Daoy (cell line): ENCODE results near the gene ANKRD13B. TPM values are rescaled to one million over a fixed set of nuclear protein-coding genes. Genes with fewer than 3 reads are reported as not detected.

Experiments
- DNase-seq: peaks from one replicate; pipeline ENCODE4 v3.0.0-alpha.2; 2015; ENCODE audit warnings: low read depth
- total RNA-seq: library from RNA; depleted of rRNA; stranded (reverse); fragments of >200 nt; shearing (Covaris generic); gene quantifications from 2 replicates; pipeline ENCODE4 v1.2.3, GENCODE V29; 2014

Gene ANKRD13B
- total RNA-seq, 1 experiment from 2014 or later = 15.8 TPM

DNA sequence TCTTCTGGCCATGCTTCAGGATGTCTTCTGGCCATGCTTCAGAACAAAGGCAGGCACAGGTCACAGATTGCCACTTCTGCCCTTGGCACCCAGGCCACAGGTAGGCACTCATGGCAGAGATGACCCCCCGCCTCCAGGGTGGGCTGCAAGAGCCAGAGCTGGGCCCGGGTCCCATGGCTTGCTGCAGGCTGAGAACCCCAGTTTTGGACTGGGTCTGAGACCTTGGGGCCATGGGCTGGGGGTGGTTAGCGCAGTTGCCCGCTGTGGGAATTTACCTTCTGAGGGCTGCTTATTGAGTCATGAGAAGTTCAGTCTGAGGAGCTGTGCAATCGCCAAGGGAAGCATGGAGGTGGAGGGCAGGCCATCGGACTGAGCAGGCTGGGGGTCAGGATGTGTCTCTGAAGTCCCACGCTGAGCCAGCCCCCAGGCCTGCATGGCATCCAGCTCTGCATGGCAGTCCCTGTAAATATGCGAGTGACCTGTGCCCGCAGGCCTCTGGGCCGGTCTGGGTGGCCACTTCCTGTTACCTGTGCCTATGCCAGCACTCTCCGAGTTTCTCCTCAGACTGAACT is 1.7 kb downstream of the ANKRD13B start:
- DNase-seq = no peak

GRCh38 chr17:29595107-29595942 is 2.4 kb downstream of the ANKRD13B start:
- DNase-seq = no peak

DNA sequence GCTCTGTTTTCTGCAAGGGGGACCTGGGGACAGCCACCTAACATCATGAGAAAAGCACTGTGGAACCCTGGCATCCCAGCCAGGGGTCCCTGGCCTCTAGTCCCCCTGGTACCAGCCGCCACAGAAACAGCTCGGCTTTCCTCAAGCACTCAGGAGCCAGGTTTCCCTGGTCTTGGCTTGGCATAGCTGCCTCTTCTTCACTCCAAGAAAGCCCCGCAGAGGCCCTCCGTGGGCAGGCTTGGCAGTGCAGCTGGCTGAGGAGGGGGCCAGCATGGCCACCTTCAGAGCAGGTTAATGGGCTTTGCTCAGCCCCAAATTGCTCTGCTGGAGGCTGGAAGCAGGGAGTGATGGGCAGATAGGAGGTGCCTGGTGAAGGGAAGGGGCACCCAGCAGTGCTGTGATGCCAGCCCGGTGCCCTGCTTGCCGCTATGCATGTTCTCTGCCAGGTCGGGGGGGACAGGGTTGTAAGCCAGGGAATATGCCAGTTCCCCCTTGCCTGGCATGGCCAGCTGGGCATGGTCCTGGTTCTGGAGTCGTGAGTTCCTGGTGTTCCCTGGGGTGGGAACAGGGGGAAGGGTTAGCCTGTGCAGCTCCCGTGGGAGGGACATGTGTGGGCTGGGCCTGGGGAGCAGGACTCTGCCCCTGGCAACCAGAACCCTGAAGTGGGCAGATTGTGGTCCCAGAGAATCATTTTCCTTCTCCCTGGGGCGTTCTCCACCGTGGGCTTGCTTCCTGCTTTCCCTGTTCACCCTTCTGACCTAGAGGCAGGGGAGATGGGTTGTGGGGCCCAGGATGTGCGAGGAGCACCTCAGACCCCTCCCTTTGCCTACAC is 3.2 kb downstream of the ANKRD13B start:
- no peak for DNase-seq

GRCh38 chr17:29596811-29597210 is 3.9 kb downstream of the ANKRD13B start:
- DNase-seq = no peak

- no peak for DNase-seq
These were observed 4.6 kb downstream of the ANKRD13B start for GRCh38 chr17:29597361-29598172.

DNA sequence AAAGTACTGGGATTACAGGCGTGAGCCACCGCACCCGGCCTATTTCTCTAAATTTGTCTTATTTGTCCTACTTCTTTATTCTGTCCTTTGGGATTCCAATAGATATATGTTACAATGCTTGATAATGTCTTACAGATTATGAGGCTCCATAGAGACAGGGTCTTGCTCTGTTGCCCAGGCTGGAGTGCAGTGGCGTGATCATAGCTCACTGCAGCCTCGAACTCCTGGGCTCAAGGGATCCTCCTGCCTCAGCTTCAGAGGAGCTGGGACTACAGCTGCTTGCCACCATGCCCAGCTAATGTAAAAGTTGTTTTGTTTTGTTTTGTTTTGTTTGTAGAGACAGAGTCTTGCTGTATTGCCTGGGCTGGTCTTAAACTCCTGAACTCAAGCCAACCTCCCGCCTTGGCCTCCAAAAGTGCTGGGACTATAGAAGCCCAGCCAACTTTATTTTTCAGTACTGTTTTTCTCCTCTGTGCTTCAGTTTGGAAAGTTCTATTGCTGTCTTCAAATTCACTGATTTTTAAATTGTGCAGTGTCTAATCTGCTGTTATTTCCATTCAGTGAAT is 10.3 kb downstream of the ANKRD13B start:
- DNase-seq = no peak

- no peak for DNase-seq
These were observed 14.7 kb downstream of the ANKRD13B start for GRCh38 chr17:29607557-29608195.

DNA sequence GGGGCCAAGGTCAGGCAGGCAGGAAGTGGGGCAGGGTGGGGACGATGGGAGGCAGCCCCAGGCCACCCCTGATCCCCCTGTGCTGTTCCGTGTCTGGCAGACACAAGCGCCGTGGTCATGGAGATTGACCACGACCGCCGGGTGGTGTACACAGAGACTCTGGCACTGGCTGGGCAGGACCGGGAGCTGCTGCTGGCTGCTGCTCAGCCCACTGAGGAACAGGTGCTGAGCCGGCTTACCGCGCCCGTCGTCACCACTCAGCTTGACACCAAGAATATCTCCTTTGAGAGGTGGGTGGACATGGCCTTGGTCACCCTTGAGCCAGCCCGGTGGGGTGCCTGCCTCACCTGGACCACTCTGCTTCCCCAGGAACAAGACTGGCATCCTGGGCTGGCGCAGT is 16.1 kb downstream of the ANKRD13B start:
- no peak for DNase-seq

- no peak for DNase-seq
These were observed 17.5 kb downstream of the ANKRD13B start for GRCh38 chr17:29610395-29610794.

DNA sequence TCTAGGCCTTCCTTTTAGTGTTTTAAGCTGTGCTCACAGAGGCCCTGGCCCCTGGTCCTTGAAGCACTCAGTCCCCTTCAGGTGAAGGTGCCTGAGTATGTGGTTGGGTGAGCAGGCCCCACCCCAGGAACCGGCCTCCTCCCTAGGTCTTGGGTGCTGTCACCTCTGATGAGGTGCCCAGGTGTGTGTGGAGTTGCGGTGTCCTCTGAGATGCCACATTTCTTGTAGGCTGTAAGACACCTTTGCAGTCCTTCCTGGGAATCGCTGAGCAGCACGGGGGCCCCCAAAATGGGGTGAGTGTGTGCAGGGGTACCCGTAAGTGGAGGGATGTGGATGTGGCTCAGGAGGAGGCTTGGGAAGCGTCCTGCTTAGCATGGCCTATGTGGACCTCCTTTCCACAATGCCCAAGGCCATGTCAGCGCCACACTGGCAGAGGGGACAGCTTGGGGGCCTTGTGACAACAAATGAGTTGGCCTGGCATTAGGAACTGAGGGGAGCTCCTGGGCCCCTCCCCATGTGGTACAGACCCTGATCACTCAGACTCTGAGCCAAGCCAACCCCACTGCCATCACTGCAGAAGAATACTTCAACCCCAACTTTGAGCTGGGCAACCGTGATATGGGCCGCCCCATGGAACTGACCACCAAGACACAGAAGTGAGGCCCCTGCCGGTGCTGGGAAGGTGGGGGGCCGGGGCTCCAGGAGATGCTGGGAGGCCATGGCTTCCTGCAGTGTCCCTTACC is 18.6 kb downstream of the ANKRD13B start:
- no peak for DNase-seq

GRCh38 chr17:29612094-29612403 is 19.1 kb downstream of the ANKRD13B start:
- DNase-seq = no peak

- DNase-seq = no peak
These were observed 19.7 kb downstream of the ANKRD13B start for GRCh38 chr17:29612404-29613280.

GRCh38 chr17:29613352-29613837 is 20.5 kb downstream of the ANKRD13B start:
- DNase-seq = peak; percentile 46

- no peak for DNase-seq
These were observed 20.9 kb downstream of the ANKRD13B start for GRCh38 chr17:29613856-29614255.

DNA sequence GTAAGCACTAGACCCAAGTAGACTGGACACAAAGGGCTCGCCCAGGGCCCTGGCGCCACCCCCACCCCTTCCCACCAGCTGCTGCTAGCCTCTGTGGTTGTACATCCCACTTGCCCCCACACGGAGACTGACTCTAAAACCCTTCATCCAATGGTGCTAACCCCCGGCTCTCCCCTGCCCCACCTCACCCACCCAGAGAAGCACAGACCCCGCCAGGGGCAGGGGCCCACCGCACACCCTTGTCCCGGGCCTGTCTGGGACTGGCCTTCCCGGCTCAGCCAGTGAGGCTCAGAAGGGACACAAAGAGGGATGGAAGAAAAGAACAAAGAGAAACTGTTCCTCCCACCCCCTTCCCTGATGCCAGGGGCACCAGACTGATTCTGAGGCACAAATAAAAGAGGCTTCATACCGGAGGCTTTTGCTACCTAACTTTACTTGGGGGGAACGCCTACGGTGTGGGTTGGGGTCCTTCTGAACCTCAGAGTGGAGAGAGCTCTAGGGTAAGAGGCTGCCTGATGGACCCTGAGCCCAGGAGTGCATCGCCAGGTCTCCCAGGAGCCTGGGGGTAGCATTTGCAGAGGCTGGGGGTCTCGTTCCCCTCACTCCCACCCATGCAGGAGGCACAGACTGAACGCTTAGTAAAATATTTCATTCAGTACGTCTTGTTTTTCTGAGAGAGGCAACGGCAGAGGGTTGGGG is 21.6 kb downstream of the ANKRD13B start:
- DNase-seq = no peak

DNA sequence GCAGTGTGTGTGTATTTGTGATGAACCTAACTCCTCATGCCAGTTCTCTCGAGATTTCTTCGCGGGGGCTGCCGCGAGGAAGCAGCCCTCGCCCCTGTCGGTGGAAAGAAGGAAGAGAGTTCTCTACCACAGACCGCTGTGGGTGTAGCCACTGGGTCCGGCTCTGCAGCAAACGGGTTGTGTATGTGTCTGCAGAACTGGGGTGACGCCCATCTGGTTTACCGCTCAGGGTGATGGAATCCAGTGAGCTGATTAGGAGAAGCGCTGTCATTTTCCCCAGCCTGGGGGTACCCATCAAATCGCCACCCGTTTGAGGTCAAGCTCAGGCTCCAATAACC is 22.1 kb downstream of the ANKRD13B start:
- peak; percentile 29 for DNase-seq

DNA sequence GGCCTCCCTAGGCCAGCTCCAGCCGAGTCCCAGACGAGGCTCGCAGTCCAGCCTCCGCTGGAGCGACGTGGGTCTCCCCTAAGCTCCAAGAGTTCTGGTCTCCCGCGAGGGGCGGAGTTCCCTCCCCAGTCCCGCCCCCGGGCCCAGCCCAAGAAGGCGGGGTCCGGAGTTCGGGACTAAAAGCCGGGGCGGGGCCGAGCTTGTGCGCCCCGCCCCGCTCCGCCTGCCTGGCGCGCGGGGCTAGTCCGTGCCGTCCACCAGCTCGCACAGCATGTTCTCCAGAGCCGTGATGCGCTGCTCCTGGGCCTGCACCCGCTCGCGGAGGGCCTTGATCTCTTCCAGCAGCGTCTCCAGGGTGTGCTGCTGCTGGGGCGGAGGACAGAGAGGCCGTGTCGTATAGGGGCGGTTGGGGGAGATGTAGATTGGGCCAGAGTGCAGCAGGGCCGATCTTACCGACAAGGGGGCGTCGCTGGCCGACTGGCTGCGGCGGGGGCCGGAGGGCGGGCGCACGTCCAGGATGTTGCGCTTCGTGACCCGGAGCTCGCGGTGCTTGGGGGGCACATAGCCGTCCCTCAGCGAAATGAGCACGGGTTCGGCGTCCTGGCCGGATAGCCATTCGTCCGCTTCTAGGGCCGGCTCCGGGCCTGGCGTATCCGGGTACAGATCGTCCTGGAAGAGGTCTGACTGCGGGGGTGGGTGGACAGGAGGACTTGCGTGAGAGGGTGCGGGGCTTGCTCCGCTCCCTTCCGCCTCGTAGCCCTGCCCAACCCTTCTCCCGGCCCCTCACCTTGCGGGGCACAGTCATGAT is 22.8 kb downstream of the ANKRD13B start:
- peak; percentile 87 for DNase-seq
